Aorta (tissue), 5 donors: ENCODE results near the gene RNF4. TPM values are rescaled to one million over a fixed set of nuclear protein-coding genes. Genes with fewer than 3 reads are reported as not detected.

Experiments
- ATAC-seq: fragments of 200-7000 bp; cut with Tn5 transposase; one replicate; pipeline ENCODE4 v1.9.1; 2022; ENCODE audit warnings: moderate library complexity; ENCODE audit not compliant: low FRiP score
- DNase-seq, 2 donors: peaks; one replicate each; pipeline ENCODE4 v3.0.0-alpha.2; 2020
- H3K27ac ChIP-seq, 2 donors: one replicate each; pipeline ENCODE4 v1.5.1; 2013; ENCODE audit warnings: low read length in 2 of 2, mild to moderate bottlenecking in 2 of 2, moderate library complexity in 2 of 2, control low read depth in 1 of 2, inconsistent platforms in 1 of 2, low read depth in 1 of 2
- H3K27me3 ChIP-seq, 2 donors: one replicate each; pipeline ENCODE4 v1.6.1; 2013; ENCODE audit warnings: control low read depth in 1 of 2, low read length in 1 of 2, mild to moderate bottlenecking in 1 of 2, moderate library complexity in 1 of 2; ENCODE audit not compliant: insufficient read depth in 2 of 2, control insufficient read depth in 1 of 2
- H3K36me3 ChIP-seq, 2 donors: one replicate each; pipeline ENCODE4 v1.6.1; 2013; ENCODE audit warnings: control low read depth in 1 of 2, low read length in 1 of 2, mild to moderate bottlenecking in 1 of 2; ENCODE audit not compliant: insufficient read depth in 2 of 2, control insufficient read depth in 1 of 2
- H3K4me1 ChIP-seq, 2 donors: one replicate each; pipeline ENCODE4 v1.6.1; 2013; ENCODE audit warnings: low read length in 2 of 2, control low read depth in 1 of 2, mild to moderate bottlenecking in 1 of 2, moderate library complexity in 1 of 2; ENCODE audit not compliant: insufficient read depth in 2 of 2, control insufficient read depth in 1 of 2
- H3K4me3 ChIP-seq, 2 donors: one replicate each; pipeline ENCODE4 v1.5.1; 2013; ENCODE audit warnings: low read length in 2 of 2, control low read depth in 1 of 2, mild to moderate bottlenecking in 1 of 2
- H3K9me3 ChIP-seq: one replicate; pipeline ENCODE4 v1.6.1; 2013; ENCODE audit warnings: mild to moderate bottlenecking, low read length; ENCODE audit not compliant: control insufficient read depth
- WGBS, 2 donors: extraction: QIAGEN DNeasy Blood & Tissue Kit; methylation state at CpG; one replicate each; pipeline ENCODE4 v1.1.7; 2013; 5-methylcytosine and 5-hydroxymethylcytosine counted together
- intact Hi-C, 2 donors: fragments of 100-400 bp; cut with DNase I; formaldehyde crosslinking; loops; one replicate each; pipeline versions ENCODE4 v1.14.2 to v1.15.0; 2022
- polyA plus RNA-seq, 2 donors: library from polyadenylated mRNA; stranded (reverse); fragments of 200-250 nt; gene quantifications; one replicate each; pipeline ENCODE4 v1.2.3, GENCODE V29; 2013
- total RNA-seq, 2 donors: library from RNA; stranded (reverse); fragmentation: NEBNext Ultra II Directional; extraction: Animal tissue kit (Norgen Biotek cat#: 25700); gene quantifications; one replicate each; pipeline ENCODE4 v1.2.1, GENCODE V29; 2021
- donor health status: healthy with polysubstance abuse.
- donor health status: Bipolar disorder and iron deficiency.
- donor health status: DM: no; HTN: no; CAD: no.
- donor health status: DM: no; HTN: no; CAD: no.
- donor health status: DM: yes; HTN: yes; CAD: no.

Gene RNF4
- total and polyA plus RNA-seq, 4 donors: 18.9 to 52.5 (median 35.9) TPM

- Histone ChIP-seq H3K4me1 (peaks cover 2 to 5% of the 10 kb centered on the region in 2 donors), H3K4me3 (no peak overlapping the region), H3K9me3 (no peaks in the 10 kb centered on the region), H3K36me3 (no peaks in the 10 kb centered on the region), H3K27me3 (no peaks in the 10 kb centered on the region), H3K27ac (no peak overlapping the region)
- peak in 1 of 2 donors; percentile 35 for DNase-seq
- intact Hi-C loops: no loop called here
- WGBS, 2 donors: 94% methylated on average over 5 of the region's 5 CpGs
- no peak for ATAC-seq
These were observed 11.7 kb downstream of the RNF4 start for GRCh38 chr4:2480649-2481048.

- no peaks in the 10 kb centered on the region for H3K36me3 ChIP-seq
- H3K9me3 ChIP-seq: no peaks in the 10 kb centered on the region
- ATAC-seq: no peak
- DNase-seq: peak in 1 of 2 donors; percentile 73
- intact Hi-C loops: no loop called here
- no peak overlapping the region for H3K4me3 ChIP-seq
- H3K4me1 ChIP-seq: peaks cover 2 to 5% of the 10 kb centered on the region in 2 donors
- no peaks in the 10 kb centered on the region for H3K27me3 ChIP-seq
- no peak overlapping the region for H3K27ac ChIP-seq
- 84 to 88% methylated on average over 4 of the region's 4 CpGs for WGBS, 2 donors
These were observed 13.3 kb downstream of the RNF4 start for GRCh38 chr4:2482192-2482591.

GRCh38 chr4:2482693-2483092 is 13.8 kb downstream of the RNF4 start:
- Histone ChIP-seq H3K9me3 (no peaks in the 10 kb centered on the region), H3K27me3 (no peaks in the 10 kb centered on the region), H3K36me3 (no peaks in the 10 kb centered on the region), H3K4me3 (no peak overlapping the region), H3K27ac (no peak overlapping the region), H3K4me1 (peaks cover 0 to 5% of the 10 kb centered on the region in 2 donors)
- no peak for ATAC-seq
- intact Hi-C loops: no loop called here
- peak in 1 of 2 donors; percentile 51 for DNase-seq
- 0 to 1% methylated on average over 3 of the region's 3 CpGs for WGBS, 2 donors

- no peaks in the 10 kb centered on the region for H3K27me3 ChIP-seq
- no peaks in the 10 kb centered on the region for H3K36me3 ChIP-seq
- no peaks in the 10 kb centered on the region for H3K9me3 ChIP-seq
- H3K4me1 ChIP-seq: peaks cover 0 to 5% of the 10 kb centered on the region in 2 donors
- H3K27ac ChIP-seq: no peak overlapping the region
- H3K4me3 ChIP-seq: no peak overlapping the region
- no peak for ATAC-seq
- intact Hi-C loops: no loop called here
- DNase-seq: no peak
- 98 to 99% methylated on average over 3 of the region's 3 CpGs for WGBS, 2 donors
These were observed 14.3 kb downstream of the RNF4 start for GRCh38 chr4:2483237-2483636.

- DNase-seq (peak in 1 of 2 donors; percentile 5), ATAC-seq (no peak)
- Histone ChIP-seq H3K4me1 (peaks cover 0 to 5% of the 10 kb centered on the region in 2 donors), H3K36me3 (no peaks in the 10 kb centered on the region), H3K27ac (no peak overlapping the region), H3K9me3 (no peaks in the 10 kb centered on the region), H3K27me3 (no peaks in the 10 kb centered on the region), H3K4me3 (no peak overlapping the region)
- 88 to 89% methylated on average over 6 of the region's 6 CpGs for WGBS, 2 donors
- intact Hi-C loops: no loop called here
These were observed 15.3 kb downstream of the RNF4 start for GRCh38 chr4:2484185-2484584.

- Histone ChIP-seq H3K9me3 (no peaks in the 10 kb centered on the region), H3K36me3 (no peaks in the 10 kb centered on the region), H3K4me3 (no peak overlapping the region), H3K27ac (no peak overlapping the region), H3K4me1 (peaks cover 0 to 5% of the 10 kb centered on the region in 2 donors), H3K27me3 (no peaks in the 10 kb centered on the region)
- intact Hi-C loops: no loop called here
- DNase-seq (peak; percentile 78 to 89), ATAC-seq (peak; percentile 61)
- WGBS, 2 donors: 68 to 73% methylated on average over 11 of the region's 11 CpGs
These were observed 16.1 kb downstream of the RNF4 start for GRCh38 chr4:2484993-2485392.

- ATAC-seq (no peak), DNase-seq (no peak)
- no peak overlapping the region for H3K27ac ChIP-seq
- WGBS, 2 donors: 95 to 98% methylated on average over 4 of the region's 4 CpGs
- peaks cover 0 to 1% of the 10 kb centered on the region in 2 donors for H3K4me1 ChIP-seq
- no peaks in the 10 kb centered on the region for H3K27me3 ChIP-seq
- H3K4me3 ChIP-seq: no peak overlapping the region
- no peaks in the 10 kb centered on the region for H3K36me3 ChIP-seq
- intact Hi-C loops: no loop called here
- H3K9me3 ChIP-seq: no peaks in the 10 kb centered on the region
These were observed 17.1 kb downstream of the RNF4 start for GRCh38 chr4:2485956-2486355.

- intact Hi-C loops: no loop called here
- H3K27me3 ChIP-seq: no peaks in the 10 kb centered on the region
- no peaks in the 10 kb centered on the region for H3K4me1 ChIP-seq
- no peaks in the 10 kb centered on the region for H3K36me3 ChIP-seq
- 96 to 97% methylated on average over 6 of the region's 6 CpGs for WGBS, 2 donors
- no peak overlapping the region for H3K4me3 ChIP-seq
- H3K9me3 ChIP-seq: no peaks in the 10 kb centered on the region
- ATAC-seq (no peak), DNase-seq (peak in 1 of 2 donors; percentile 16)
- no peak overlapping the region for H3K27ac ChIP-seq
These were observed 18.1 kb downstream of the RNF4 start for GRCh38 chr4:2486981-2487380.

- Histone ChIP-seq H3K4me1 (no peaks in the 10 kb centered on the region), H3K9me3 (no peaks in the 10 kb centered on the region), H3K36me3 (peaks cover 0 to under 1% of the 10 kb centered on the region in 2 donors), H3K27ac (no peak overlapping the region), H3K27me3 (no peaks in the 10 kb centered on the region), H3K4me3 (no peak overlapping the region)
- peak in 1 of 2 donors; percentile 6 for DNase-seq
- ATAC-seq: no peak
- WGBS, 2 donors: 88 to 90% methylated on average over 6 of the region's 6 CpGs
- intact Hi-C loops: no loop called here
These were observed 18.7 kb downstream of the RNF4 start for GRCh38 chr4:2487632-2488031.
